ENCODE data around the gene NDUFV2.

DNA sequence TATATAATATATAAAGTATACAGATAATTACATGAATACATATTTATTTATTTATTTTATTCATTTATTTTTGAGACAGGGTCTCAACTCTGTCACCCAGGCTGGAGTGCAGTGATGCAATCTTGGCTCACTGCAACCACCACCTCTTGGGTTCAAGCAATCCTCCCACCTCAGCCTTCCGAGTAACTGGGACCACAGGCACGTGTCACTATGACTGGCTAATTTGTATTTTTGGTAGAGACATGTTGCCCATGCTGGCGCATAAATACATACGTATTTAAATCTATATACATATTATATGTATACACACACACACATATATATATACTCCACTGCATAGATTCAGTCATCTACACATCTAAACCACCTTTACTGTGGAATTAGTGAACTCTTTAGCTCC is 20.6 kb upstream of the NDUFV2 start:
- TF ChIP-seq BRD4 (CRISPR knock-in tag; IDR thresholded peaks at IDR 0.05) (no peak), TRIM24 (CRISPR knock-in tag; IDR thresholded peaks at IDR 0.05) (no peak), FOXM1 (CRISPR knock-in tag; IDR thresholded peaks at IDR 0.05) (no peak), MXI1 (IDR thresholded peaks at IDR 0.05; ENCODE audit: borderline replicate concordance, low read depth, low read length) (no peak), ZGPAT (CRISPR knock-in tag; IDR thresholded peaks at IDR 0.05) (no peak), MAZ (IDR thresholded peaks at IDR 0.05; ENCODE audit: borderline replicate concordance, low read depth, low read length) (no peak), MAZ (CRISPR knock-in tag; IDR thresholded peaks at IDR 0.05; ENCODE audit: low read depth) (no peak), RXRA (CRISPR knock-in tag; IDR thresholded peaks at IDR 0.05) (no peak), EZH2 (conservative IDR thresholded peaks at IDR 0.05; ENCODE audit: low read depth, low read length) (no peak)
- TF ChIP-seq, protein P1, sequence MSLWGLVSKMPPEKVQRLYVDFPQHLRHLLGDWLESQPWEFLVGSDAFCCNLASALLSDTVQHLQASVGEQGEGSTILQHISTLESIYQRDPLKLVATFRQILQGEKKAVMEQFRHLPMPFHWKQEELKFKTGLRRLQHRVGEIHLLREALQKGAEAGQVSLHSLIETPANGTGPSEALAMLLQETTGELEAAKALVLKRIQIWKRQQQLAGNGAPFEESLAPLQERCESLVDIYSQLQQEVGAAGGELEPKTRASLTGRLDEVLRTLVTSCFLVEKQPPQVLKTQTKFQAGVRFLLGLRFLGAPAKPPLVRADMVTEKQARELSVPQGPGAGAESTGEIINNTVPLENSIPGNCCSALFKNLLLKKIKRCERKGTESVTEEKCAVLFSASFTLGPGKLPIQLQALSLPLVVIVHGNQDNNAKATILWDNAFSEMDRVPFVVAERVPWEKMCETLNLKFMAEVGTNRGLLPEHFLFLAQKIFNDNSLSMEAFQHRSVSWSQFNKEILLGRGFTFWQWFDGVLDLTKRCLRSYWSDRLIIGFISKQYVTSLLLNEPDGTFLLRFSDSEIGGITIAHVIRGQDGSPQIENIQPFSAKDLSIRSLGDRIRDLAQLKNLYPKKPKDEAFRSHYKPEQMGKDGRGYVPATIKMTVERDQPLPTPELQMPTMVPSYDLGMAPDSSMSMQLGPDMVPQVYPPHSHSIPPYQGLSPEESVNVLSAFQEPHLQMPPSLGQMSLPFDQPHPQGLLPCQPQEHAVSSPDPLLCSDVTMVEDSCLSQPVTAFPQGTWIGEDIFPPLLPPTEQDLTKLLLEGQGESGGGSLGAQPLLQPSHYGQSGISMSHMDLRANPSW (CRISPR knock-in tag; IDR thresholded peaks at IDR 0.05; ENCODE audit: borderline replicate concordance) = no peak
- TF ChIP-seq, protein P2, sequence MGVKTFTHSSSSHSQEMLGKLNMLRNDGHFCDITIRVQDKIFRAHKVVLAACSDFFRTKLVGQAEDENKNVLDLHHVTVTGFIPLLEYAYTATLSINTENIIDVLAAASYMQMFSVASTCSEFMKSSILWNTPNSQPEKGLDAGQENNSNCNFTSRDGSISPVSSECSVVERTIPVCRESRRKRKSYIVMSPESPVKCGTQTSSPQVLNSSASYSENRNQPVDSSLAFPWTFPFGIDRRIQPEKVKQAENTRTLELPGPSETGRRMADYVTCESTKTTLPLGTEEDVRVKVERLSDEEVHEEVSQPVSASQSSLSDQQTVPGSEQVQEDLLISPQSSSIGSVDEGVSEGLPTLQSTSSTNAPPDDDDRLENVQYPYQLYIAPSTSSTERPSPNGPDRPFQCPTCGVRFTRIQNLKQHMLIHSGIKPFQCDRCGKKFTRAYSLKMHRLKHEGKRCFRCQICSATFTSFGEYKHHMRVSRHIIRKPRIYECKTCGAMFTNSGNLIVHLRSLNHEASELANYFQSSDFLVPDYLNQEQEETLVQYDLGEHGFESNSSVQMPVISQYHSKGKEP (CRISPR knock-in tag; IDR thresholded peaks at IDR 0.05) = no peak
- TF ChIP-seq, protein P3, sequence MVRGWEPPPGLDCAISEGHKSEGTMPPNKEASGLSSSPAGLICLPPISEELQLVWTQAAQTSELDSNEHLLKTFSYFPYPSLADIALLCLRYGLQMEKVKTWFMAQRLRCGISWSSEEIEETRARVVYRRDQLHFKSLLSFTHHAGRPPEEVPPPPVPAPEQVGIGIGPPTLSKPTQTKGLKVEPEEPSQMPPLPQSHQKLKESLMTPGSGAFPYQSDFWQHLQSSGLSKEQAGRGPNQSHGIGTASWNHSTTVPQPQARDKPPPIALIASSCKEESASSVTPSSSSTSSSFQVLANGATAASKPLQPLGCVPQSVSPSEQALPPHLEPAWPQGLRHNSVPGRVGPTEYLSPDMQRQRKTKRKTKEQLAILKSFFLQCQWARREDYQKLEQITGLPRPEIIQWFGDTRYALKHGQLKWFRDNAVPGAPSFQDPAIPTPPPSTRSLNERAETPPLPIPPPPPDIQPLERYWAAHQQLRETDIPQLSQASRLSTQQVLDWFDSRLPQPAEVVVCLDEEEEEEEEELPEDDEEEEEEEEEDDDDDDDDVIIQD (CRISPR knock-in tag; IDR thresholded peaks at IDR 0.05; ENCODE audit: low read depth) = no peak
